H9 (cell line): ENCODE measurements around the gene CDSN. TPM values are rescaled to one million over a fixed set of nuclear protein-coding genes. Genes with fewer than 3 reads are reported as not detected.

Source experiments
- DNase-seq: peaks from one replicate; pipeline ENCODE4 v3.0.0-alpha.2; 2017
- H2AFZ ChIP-seq: one replicate; pipeline ENCODE4 v1.6.1; 2013; ENCODE audit warnings: mild to moderate bottlenecking, low read length, control low read depth, moderate library complexity
- H2AK5ac ChIP-seq: 2 replicates; pipeline ENCODE4 v1.6.1; 2013; ENCODE audit warnings: low read length, control low read depth, mixed read lengths; ENCODE audit not compliant: insufficient read length
- H2BK120ac ChIP-seq: one replicate; pipeline ENCODE4 v1.6.1; 2013; ENCODE audit warnings: low read depth, mild to moderate bottlenecking, low read length, control low read depth, inconsistent platforms; ENCODE audit not compliant: poor library complexity, severe bottlenecking
- H2BK12ac ChIP-seq: 2 replicates; pipeline ENCODE4 v1.6.1; 2013; ENCODE audit warnings: low read length, control low read depth, mixed read lengths, low read depth; ENCODE audit not compliant: insufficient read length
- H2BK15ac ChIP-seq: 2 replicates; pipeline ENCODE4 v1.6.1; 2013; ENCODE audit warnings: low read depth, low read length, control low read depth
- H2BK20ac ChIP-seq: one replicate; pipeline ENCODE4 v1.6.1; 2013; ENCODE audit warnings: low read depth, mild to moderate bottlenecking, low read length, control low read depth, inconsistent platforms; ENCODE audit not compliant: poor library complexity, severe bottlenecking
- H2BK5ac ChIP-seq: 2 replicates; pipeline ENCODE4 v1.6.1; 2013; ENCODE audit warnings: low read length, control low read depth, mixed read lengths; ENCODE audit not compliant: insufficient read length
- H3K14ac ChIP-seq: 2 replicates; pipeline ENCODE4 v1.6.1; 2013; ENCODE audit warnings: low read length, control low read depth; ENCODE audit not compliant: insufficient read depth
- H3K18ac ChIP-seq: 2 replicates; pipeline ENCODE4 v1.6.1; 2013; ENCODE audit warnings: low read depth, mild to moderate bottlenecking, mixed read lengths, low read length, control low read depth; ENCODE audit not compliant: insufficient read length
- H3K23ac ChIP-seq: 2 replicates; pipeline ENCODE4 v1.6.1; 2013; ENCODE audit warnings: low read length, control low read depth, mixed read lengths, low read depth; ENCODE audit not compliant: insufficient read length
- H3K23me2 ChIP-seq: 2 replicates; pipeline ENCODE4 v1.6.1; 2013; ENCODE audit warnings: low read depth, mild to moderate bottlenecking, mixed read lengths, low read length, control low read depth; ENCODE audit not compliant: insufficient read length, poor library complexity, severe bottlenecking
- H3K27ac ChIP-seq: 2 replicates; pipeline ENCODE4 v1.5.1; 2013; ENCODE audit warnings: low read length, control low read depth, mixed read lengths, low read depth; ENCODE audit not compliant: insufficient read length
- H3K27me3 ChIP-seq: 2 replicates; pipeline ENCODE4 v1.6.1; 2013; ENCODE audit warnings: low read length, control low read depth, inconsistent platforms; ENCODE audit not compliant: insufficient read depth
- H3K4ac ChIP-seq: 2 replicates; pipeline ENCODE4 v1.6.1; 2013; ENCODE audit warnings: low read depth, mild to moderate bottlenecking, control low read depth, inconsistent platforms, low read length, moderate library complexity
- H3K4me1 ChIP-seq: 2 replicates; pipeline ENCODE4 v1.6.1; 2013; ENCODE audit warnings: low read length, control low read depth, inconsistent platforms; ENCODE audit not compliant: insufficient read depth
- H3K4me2 ChIP-seq: 2 replicates; pipeline ENCODE4 v1.6.1; 2013; ENCODE audit warnings: low read length, control low read depth, mixed read lengths; ENCODE audit not compliant: insufficient read length, insufficient read depth
- H3K56ac ChIP-seq: 2 replicates; pipeline ENCODE4 v1.6.1; 2013; ENCODE audit warnings: low read depth, mild to moderate bottlenecking, mixed read lengths, low read length, control low read depth; ENCODE audit not compliant: insufficient read length
- H3K79me1 ChIP-seq: 2 replicates; pipeline ENCODE4 v1.6.1; 2013; ENCODE audit warnings: low read depth, mild to moderate bottlenecking, moderate library complexity, low read length, control low read depth, inconsistent platforms; ENCODE audit not compliant: insufficient read depth, poor library complexity, severe bottlenecking
- H3K79me2 ChIP-seq: 2 replicates; pipeline ENCODE4 v1.6.1; 2013; ENCODE audit warnings: low read length, control low read depth, inconsistent platforms; ENCODE audit not compliant: insufficient read depth
- H3K9ac ChIP-seq: 2 replicates; pipeline ENCODE4 v1.6.1; 2013; ENCODE audit warnings: low read length, control low read depth, mixed read lengths; ENCODE audit not compliant: insufficient read length; ENCODE audit errors: extremely low read depth
- H3K9me3 ChIP-seq: one replicate; pipeline ENCODE4 v1.6.1; 2013; ENCODE audit warnings: low read depth, low read length, inconsistent platforms; ENCODE audit not compliant: control insufficient read depth
- H3T11ph ChIP-seq: one replicate; pipeline ENCODE4 v1.6.1; 2013; ENCODE audit warnings: mild to moderate bottlenecking, low read length, control low read depth, inconsistent platforms
- H4K20me1 ChIP-seq: one replicate; pipeline ENCODE4 v1.6.1; 2013; ENCODE audit not compliant: control insufficient read depth, insufficient read length, insufficient read depth
- H4K5ac ChIP-seq: 2 replicates; pipeline ENCODE4 v1.6.1; 2013; ENCODE audit warnings: low read depth, mild to moderate bottlenecking, mixed read lengths, low read length, control low read depth; ENCODE audit not compliant: insufficient read length
- H4K8ac ChIP-seq: replicated peaks from 2 replicates; pipeline ENCODE4 v1.6.1; 2013; ENCODE audit warnings: low read length, control low read depth, mixed read lengths, low read depth; ENCODE audit not compliant: insufficient read length
- H4K91ac ChIP-seq: 2 replicates; pipeline ENCODE4 v1.6.1; 2013; ENCODE audit warnings: low read depth, mild to moderate bottlenecking, moderate library complexity, mixed read lengths, low read length, control low read depth; ENCODE audit not compliant: insufficient read length
- H3K27ac Mint-ChIP-seq, 3 experiments: 2 replicates in 2 of 3; 3 replicates in 1 of 3; pipeline ENCODE4 v1.8.0; 2020 to 2021; ENCODE audit warnings: mixed read lengths in 3 of 3, mild to moderate bottlenecking in 1 of 3, moderate library complexity in 1 of 3
- H3K27me3 Mint-ChIP-seq: 2 replicates; pipeline ENCODE4 v1.8.0; 2021; ENCODE audit warnings: low read depth, mild to moderate bottlenecking, moderate library complexity, mixed read lengths
- H3K36me3 Mint-ChIP-seq, 3 experiments: 2 replicates in 2 of 3; 3 replicates in 1 of 3; pipeline ENCODE4 v1.8.0; 2020 to 2021; ENCODE audit warnings: low read depth in 3 of 3, mixed read lengths in 3 of 3; ENCODE audit not compliant: insufficient read depth in 1 of 3
- H3K4me1 Mint-ChIP-seq, 2 experiments: 2 replicates each; pipeline ENCODE4 v1.8.0; 2020; ENCODE audit warnings: mixed read lengths in 2 of 2
- H3K4me3 Mint-ChIP-seq, 2 experiments: 2 replicates in 1 of 2; 3 replicates in 1 of 2; pipeline ENCODE4 v1.8.0; 2020 to 2021; ENCODE audit warnings: mild to moderate bottlenecking in 2 of 2, mixed read lengths in 2 of 2, moderate library complexity in 1 of 2
- H3K9me3 Mint-ChIP-seq, 2 experiments: 2 replicates in 1 of 2; 3 replicates in 1 of 2; pipeline ENCODE4 v1.8.0; 2020; ENCODE audit warnings: mild to moderate bottlenecking in 2 of 2, mixed read lengths in 2 of 2, moderate library complexity in 1 of 2
- WGBS: extraction: QIAGEN DNeasy Blood & Tissue Kit; methylation state at CpG from one replicate; pipeline ENCODE4 v1.1.7; 2013; ENCODE audit warnings: missing lambda C conversion rate, low lambda C conversion rate, mixed read lengths; ENCODE audit not compliant: insufficient read length; ENCODE audit errors: extremely low coverage; 5-methylcytosine and 5-hydroxymethylcytosine counted together
- total RNA-seq: library from RNA; stranded (reverse); gene quantifications from 2 replicates; pipeline ENCODE4 v1.2.1, GENCODE V29; 2021
- TF ChIP-seq, protein P1 (sequence below): fragments of 200-600 bp; sonication (generic); conservative IDR thresholded peaks from 3 replicates; pipeline ENCODE4 v1.8.0; 2021; ENCODE audit warnings: antibody characterized with exemption, mild to moderate bottlenecking

CDSN gene
- total RNA-seq, 1 experiment from 2014 or later: not detected

DNA sequence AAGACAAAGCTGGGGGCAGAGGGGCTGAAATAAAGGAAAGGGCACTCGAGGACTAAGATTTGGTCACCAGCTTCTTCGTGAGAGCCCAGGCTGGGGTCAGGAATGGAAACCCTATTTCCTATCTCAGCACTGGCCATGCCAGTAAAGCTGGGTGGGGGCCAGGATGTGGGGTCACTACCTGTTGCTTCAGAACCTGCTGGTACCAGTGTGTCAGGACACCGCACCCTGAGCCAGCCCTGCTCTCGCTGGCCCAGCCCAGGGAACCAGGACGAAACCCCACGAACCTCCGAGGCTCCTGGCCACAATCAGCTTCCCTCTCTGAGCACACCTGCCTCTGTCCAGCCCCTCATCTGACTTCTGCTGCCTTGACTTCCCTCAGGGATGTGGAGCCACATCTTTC lies 2.1 kb downstream of the CDSN start:
- Histone ChIP-seq H4K8ac (no peak overlapping the region), H3K9me3 (no peaks in the 10 kb centered on the region), H3K27me3 (no peaks in the 10 kb centered on the region), H2AK5ac (no peak overlapping the region), H2BK20ac (no peak overlapping the region), H3K79me1 (no peaks in the 10 kb centered on the region), H3K27ac (no peak overlapping the region), H2BK5ac (no peak overlapping the region), H2BK12ac (no peak overlapping the region), H3T11ph (no peak overlapping the region), H3K79me2 (no peaks in the 10 kb centered on the region), H3K18ac (no peak overlapping the region), H2BK120ac (no peak overlapping the region), H4K20me1 (no peaks in the 10 kb centered on the region), H2BK15ac (no peak overlapping the region), H3K9ac (no peak overlapping the region), H3K4ac (no peak overlapping the region), H2AFZ (no peak overlapping the region), H4K5ac (no peak overlapping the region), H4K91ac (no peak overlapping the region), H3K23me2 (no peaks in the 10 kb centered on the region), H3K56ac (no peak overlapping the region), H3K4me1 (0 out of 2 replicates have a peak, but pooled peaks cover 7% of the 10 kb centered on the region), H3K14ac (no peak overlapping the region), H3K23ac (no peak overlapping the region), H3K4me2 (no peak overlapping the region)
- WGBS: no CpG with 5 or more reads among the region's 7 CpGs
- H3K4me1 Mint-ChIP-seq: peaks cover 25 to 28% of the 10 kb centered on the region in 2 experiments
- TF ChIP-seq, protein P1, sequence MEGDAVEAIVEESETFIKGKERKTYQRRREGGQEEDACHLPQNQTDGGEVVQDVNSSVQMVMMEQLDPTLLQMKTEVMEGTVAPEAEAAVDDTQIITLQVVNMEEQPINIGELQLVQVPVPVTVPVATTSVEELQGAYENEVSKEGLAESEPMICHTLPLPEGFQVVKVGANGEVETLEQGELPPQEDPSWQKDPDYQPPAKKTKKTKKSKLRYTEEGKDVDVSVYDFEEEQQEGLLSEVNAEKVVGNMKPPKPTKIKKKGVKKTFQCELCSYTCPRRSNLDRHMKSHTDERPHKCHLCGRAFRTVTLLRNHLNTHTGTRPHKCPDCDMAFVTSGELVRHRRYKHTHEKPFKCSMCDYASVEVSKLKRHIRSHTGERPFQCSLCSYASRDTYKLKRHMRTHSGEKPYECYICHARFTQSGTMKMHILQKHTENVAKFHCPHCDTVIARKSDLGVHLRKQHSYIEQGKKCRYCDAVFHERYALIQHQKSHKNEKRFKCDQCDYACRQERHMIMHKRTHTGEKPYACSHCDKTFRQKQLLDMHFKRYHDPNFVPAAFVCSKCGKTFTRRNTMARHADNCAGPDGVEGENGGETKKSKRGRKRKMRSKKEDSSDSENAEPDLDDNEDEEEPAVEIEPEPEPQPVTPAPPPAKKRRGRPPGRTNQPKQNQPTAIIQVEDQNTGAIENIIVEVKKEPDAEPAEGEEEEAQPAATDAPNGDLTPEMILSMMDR: no peak
- no peak overlapping the region for H3K4me3 Mint-ChIP-seq
- H3K9me3 Mint-ChIP-seq: no peaks in the 10 kb centered on the region
- H3K27ac Mint-ChIP-seq: no peak overlapping the region; a peak in 1 of 7 replicates
- peaks cover 23% of the 10 kb centered on the region for H3K27me3 Mint-ChIP-seq
- DNase-seq: no peak
- H3K36me3 Mint-ChIP-seq: no peaks in the 10 kb centered on the region
